Panc1 (cell line): ENCODE measurements around the gene LRRC23. TPM values are rescaled to one million over a fixed set of nuclear protein-coding genes. Genes with fewer than 3 reads are reported as not detected.
"Not testable (repeated sequence)": the region's sequence is repeated elsewhere in the genome, so short reads cannot be mapped to it uniquely, and the experiment has no call there.

Experiments
- ATAC-seq: fragments of 200-7000 bp; cut with Tn5 transposase; 2 replicates; pipeline ENCODE4 v1.9.1; 2020; ENCODE audit warnings: mild to moderate bottlenecking, moderate library complexity
- BruUV-seq: library from RNA; stranded (reverse); fragments of 400-500 nt; replicated peaks from 2 replicates; lab custom pipeline; 2021; lab: Mats Ljungman, UMichigan
- CTCF ChIA-PET: fragments of 300-600 bp; sonication (Branson Sonifier 250); formaldehyde crosslinking; loops from one replicate; lab custom pipeline; 2022; ENCODE audit warnings: antibody characterized with exemption; lab: Charles Lee
- POLR2A ChIA-PET: fragments of 300-600 bp; sonication (Branson Sonifier 250); formaldehyde crosslinking; loops from one replicate; lab custom pipeline; 2022; ENCODE audit warnings: antibody characterized with exemption; lab: Charles Lee
- DNase-seq: peaks from one replicate; pipeline ENCODE4 v3.0.0-alpha.2; 2010; ENCODE audit warnings: low read depth, low spot score
- H3K27ac ChIP-seq: 2 replicates; pipeline ENCODE4 v1.5.1; 2011; ENCODE audit warnings: mild to moderate bottlenecking, low read length, inconsistent platforms
- H3K27me3 ChIP-seq: fragments of 200-500 bp; sonication (Bioruptor generic); 2 replicates; pipeline ENCODE4 v1.6.0; 2014; ENCODE audit warnings: low read length, inconsistent platforms; ENCODE audit not compliant: control insufficient read depth, insufficient read depth
- H3K36me3 ChIP-seq: fragments of 200-500 bp; sonication (Bioruptor generic); 2 replicates; pipeline ENCODE4 v1.5.1; 2014; ENCODE audit warnings: inconsistent platforms, mild to moderate bottlenecking, low read length, moderate library complexity; ENCODE audit not compliant: control insufficient read depth, insufficient read depth
- H3K4me1 ChIP-seq: 2 replicates; pipeline ENCODE4 v1.5.1; 2011; ENCODE audit warnings: inconsistent platforms, mild to moderate bottlenecking, low read length, moderate library complexity; ENCODE audit not compliant: control insufficient read depth, insufficient read depth
- H3K4me3 ChIP-seq, 2 experiments: 2 replicates each; pipeline ENCODE4 v1.5.1; 2011 to 2012; ENCODE audit warnings: low read depth in 2 of 2, low read length in 2 of 2, mild to moderate bottlenecking in 2 of 2, inconsistent platforms in 1 of 2, moderate library complexity in 1 of 2
- H3K9me3 ChIP-seq: fragments of 200-500 bp; sonication (Bioruptor generic); 2 replicates; pipeline ENCODE4 v1.5.1; 2014; ENCODE audit warnings: low read depth, mild to moderate bottlenecking, inconsistent platforms, low read length, moderate library complexity; ENCODE audit not compliant: control insufficient read depth, insufficient read depth
- CTCF ChIP-seq: fragments of 450-650 bp; IDR thresholded peaks from 2 replicates; pipeline ENCODE4 v1.5.1; 2017; ENCODE audit warnings: mild to moderate bottlenecking
- POLR2AphosphoS5 ChIP-seq: IDR thresholded peaks from 2 replicates; pipeline ENCODE4 v1.6.1; 2012; ENCODE audit warnings: mild to moderate bottlenecking, low read depth, low read length, moderate library complexity
- SIN3A ChIP-seq: IDR thresholded peaks from 2 replicates; pipeline ENCODE4 v1.6.1; 2012; ENCODE audit warnings: low read depth, mild to moderate bottlenecking, low read length, moderate library complexity, borderline replicate concordance; ENCODE audit not compliant: insufficient read depth
- TCF7L2 ChIP-seq: IDR thresholded peaks from 2 replicates; pipeline ENCODE4 v1.6.1; 2011; ENCODE audit warnings: mild to moderate bottlenecking, low read depth, low read length, inconsistent platforms
- in situ Hi-C: cut with HindIII; loops from 2 replicates; pipeline ENCODE4 v1.10.0; 2016; ENCODE audit warnings: low sequenced_read_pairs, low pct_unique_long_range_greater_than_20kb
- intact Hi-C: fragments of 100-400 bp; cut with micrococcal nuclease; formaldehyde crosslinking; loops from one replicate; pipeline ENCODE4 v1.10.0; 2022; ENCODE audit not compliant: unreplicated experiment
- total RNA-seq: library from RNA; stranded (reverse); gene quantifications from one replicate; pipeline ENCODE4 v1.2.1, GENCODE V29; 2021; ENCODE audit not compliant: unreplicated experiment
- TF ChIP-seq, protein P1 (sequence below), 2 experiments: IDR thresholded peaks; 2 replicates each; pipeline ENCODE4 v1.6.1; 2011 to 2012; ENCODE audit warnings: low read depth in 2 of 2, control low read depth in 1 of 2, low read length in 1 of 2, mild to moderate bottlenecking in 1 of 2, moderate library complexity in 1 of 2; ENCODE audit not compliant: insufficient read depth in 1 of 2

LRRC23 gene
- total RNA-seq, 1 experiment from 2014 or later, result 6.5 TPM

DNA sequence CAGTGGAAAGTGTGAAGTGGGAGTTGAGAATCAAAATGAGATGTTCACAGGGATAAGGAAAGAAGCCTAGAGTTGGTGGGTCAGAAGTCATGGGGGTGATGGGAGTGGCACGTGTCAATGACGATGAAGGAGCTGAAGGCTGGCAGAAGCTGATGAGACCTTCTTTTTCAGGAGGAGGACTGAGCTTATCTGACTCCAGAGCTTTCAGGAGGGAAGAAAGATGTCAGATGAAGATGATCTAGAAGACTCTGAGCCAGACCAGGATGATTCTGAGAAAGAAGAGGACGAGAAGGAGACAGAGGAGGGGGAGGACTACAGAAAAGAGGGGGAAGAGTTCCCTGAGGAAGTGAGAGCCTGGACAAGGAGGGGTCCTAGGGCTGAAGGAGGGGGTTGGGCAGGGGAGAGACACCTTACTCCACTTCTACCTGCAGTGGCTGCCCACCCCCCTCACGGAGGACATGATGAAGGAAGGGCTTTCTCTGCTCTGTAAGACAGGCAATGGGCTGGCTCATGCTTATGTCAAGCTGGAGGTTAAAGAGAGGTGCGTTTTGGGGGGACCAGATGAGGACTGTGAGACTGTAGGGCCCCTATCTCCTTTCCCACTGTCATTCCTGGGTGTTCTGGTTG, 905 bp downstream of the LRRC23 start:
- Histone ChIP-seq H3K36me3 (no peaks in the 10 kb centered on the region), H3K27ac (peak overlapping the region; percentile 91; the same call in 1 of the 2 replicates), H3K4me1 (no peaks in the 10 kb centered on the region), H3K4me3 (peak overlapping the region; percentile 79 to 89), H3K27me3 (no peaks in the 10 kb centered on the region), H3K9me3 (no peaks in the 10 kb centered on the region)
- ChIA-PET CTCF (no interaction called here), POLR2A (interaction anchor here (0.5 to 0.7 kb wide), 3 partner anchors 9 to 372 kb away, joined by 3 to 11 read pairs (median 9); partner anchors contain the start of genes GAPDH and TPI1)
- in situ Hi-C loops (no loop called here), intact Hi-C loops (no loop called here)
- no peak for DNase-seq
- no TSS peak for BruUV-seq
- no peak for ATAC-seq
- no peak for TF ChIP-seq POLR2AphosphoS5
- TF ChIP-seq, protein P1, sequence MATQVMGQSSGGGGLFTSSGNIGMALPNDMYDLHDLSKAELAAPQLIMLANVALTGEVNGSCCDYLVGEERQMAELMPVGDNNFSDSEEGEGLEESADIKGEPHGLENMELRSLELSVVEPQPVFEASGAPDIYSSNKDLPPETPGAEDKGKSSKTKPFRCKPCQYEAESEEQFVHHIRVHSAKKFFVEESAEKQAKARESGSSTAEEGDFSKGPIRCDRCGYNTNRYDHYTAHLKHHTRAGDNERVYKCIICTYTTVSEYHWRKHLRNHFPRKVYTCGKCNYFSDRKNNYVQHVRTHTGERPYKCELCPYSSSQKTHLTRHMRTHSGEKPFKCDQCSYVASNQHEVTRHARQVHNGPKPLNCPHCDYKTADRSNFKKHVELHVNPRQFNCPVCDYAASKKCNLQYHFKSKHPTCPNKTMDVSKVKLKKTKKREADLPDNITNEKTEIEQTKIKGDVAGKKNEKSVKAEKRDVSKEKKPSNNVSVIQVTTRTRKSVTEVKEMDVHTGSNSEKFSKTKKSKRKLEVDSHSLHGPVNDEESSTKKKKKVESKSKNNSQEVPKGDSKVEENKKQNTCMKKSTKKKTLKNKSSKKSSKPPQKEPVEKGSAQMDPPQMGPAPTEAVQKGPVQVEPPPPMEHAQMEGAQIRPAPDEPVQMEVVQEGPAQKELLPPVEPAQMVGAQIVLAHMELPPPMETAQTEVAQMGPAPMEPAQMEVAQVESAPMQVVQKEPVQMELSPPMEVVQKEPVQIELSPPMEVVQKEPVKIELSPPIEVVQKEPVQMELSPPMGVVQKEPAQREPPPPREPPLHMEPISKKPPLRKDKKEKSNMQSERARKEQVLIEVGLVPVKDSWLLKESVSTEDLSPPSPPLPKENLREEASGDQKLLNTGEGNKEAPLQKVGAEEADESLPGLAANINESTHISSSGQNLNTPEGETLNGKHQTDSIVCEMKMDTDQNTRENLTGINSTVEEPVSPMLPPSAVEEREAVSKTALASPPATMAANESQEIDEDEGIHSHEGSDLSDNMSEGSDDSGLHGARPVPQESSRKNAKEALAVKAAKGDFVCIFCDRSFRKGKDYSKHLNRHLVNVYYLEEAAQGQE (IDR thresholded peaks at IDR 0.05; ENCODE audit: insufficient read depth in 1 of 2, low read depth in 2 of 2, low read length in 1 of 2), result no peak
- TF ChIP-seq TCF7L2, result no peak
- no peak for TF ChIP-seq CTCF
- TF ChIP-seq SIN3A, result no peak

DNA sequence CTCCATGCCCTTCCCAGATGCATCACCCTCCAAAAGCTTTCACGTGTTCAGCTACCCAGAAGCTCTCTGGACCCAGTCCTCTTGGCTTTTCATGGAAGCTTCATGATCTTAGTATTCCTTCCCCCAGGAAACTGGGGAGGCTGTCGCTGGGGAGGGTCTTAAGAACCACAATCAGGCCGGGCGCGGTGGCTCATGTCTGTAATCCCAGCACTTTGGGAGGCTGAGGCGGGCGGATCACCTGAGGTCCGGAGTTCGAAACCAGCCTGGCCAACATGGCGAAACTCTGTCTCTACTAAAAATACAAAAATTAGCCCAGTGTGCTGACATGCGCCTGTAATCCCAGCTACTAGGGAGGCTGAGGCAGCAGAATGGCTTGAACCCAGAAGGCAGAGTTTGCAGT, 3.5 kb downstream of the LRRC23 start:
- intact Hi-C loops, H3K27me3 ChIP-seq, H3K9me3 ChIP-seq, H3K4me1 ChIP-seq, H3K27ac ChIP-seq, CTCF ChIA-PET, H3K36me3 ChIP-seq, DNase-seq, in situ Hi-C loops, H3K4me3 ChIP-seq, ATAC-seq, BruUV-seq: not testable (repeated sequence)
- POLR2A ChIA-PET, result interaction anchor here (0.6 kb wide), 1 partner anchor 61 kb away, joined by 7 read pairs; no protein-coding TSS in a partner anchor

DNA sequence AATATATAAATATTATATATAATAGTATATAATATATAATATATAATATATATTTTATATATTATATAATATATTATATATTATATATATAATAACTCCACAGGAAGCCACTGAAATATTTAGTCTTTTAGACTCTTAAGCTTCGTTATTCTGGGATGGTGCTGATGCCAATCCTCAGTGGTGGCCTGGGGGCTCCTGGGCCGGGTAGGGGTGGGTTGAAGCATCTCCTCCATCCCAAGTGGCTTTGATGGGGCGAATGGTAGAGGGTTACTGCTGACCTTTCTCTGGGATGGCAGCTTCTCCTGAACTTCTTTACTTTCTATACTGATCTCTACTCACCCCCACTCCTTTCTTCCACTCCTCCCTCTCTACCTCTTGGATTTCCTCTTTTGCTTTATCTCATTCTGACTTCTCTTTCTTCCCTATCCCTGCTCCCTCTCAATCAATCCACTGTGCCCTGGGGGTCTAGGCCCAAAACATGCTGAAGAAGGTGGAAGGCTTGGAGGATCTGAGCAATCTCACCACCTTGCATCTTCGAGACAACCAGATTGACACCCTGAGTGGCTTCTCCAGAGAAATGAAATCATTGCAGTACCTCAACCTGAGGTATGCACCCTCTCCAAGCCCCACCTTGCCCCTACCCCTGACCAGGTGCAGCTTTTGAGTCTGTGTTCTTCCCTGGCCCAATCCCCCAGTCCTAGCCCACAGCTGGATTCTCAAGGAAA, 5.0 kb downstream of the LRRC23 start:
- BruUV-seq, result no TSS peak
- in situ Hi-C loops, result no loop called here
- TF ChIP-seq CTCF, result no peak
- TF ChIP-seq SIN3A, result no peak
- TF ChIP-seq POLR2AphosphoS5, result no peak
- no peak for TF ChIP-seq TCF7L2
- TF ChIP-seq, protein P1 (IDR thresholded peaks at IDR 0.05; ENCODE audit: insufficient read depth in 1 of 2, low read depth in 2 of 2, low read length in 1 of 2), result no peak
- Histone ChIP-seq H3K27ac (no peak overlapping the region), H3K9me3 (no peaks in the 10 kb centered on the region), H3K36me3 (no peaks in the 10 kb centered on the region), H3K4me1 (peaks cover 4% of the 10 kb centered on the region; the same call in 1 of the 2 replicates), H3K27me3 (no peaks in the 10 kb centered on the region), H3K4me3 (no peak overlapping the region)
- CTCF ChIA-PET, result no interaction called here
- DNase-seq, result no peak
- intact Hi-C loops, result no loop called here
- no peak for ATAC-seq
- POLR2A ChIA-PET, result interaction anchor here (0.7 kb wide), 1 partner anchor 61 kb away, joined by 4 read pairs; no protein-coding TSS in a partner anchor
